ENCODE results near the gene CD28. TPM values are rescaled to one million over a fixed set of nuclear protein-coding genes. Genes with fewer than 3 reads are reported as not detected.

Gene CD28
- total and polyA plus RNA-seq, 2 donors (not counting 3 experiments of a cell fraction or from before 2014, with no cell fraction given), result 0.15 TPM; not detected in 1

- POLR2A ChIA-PET, result no interaction called here
- FAIRE-seq (no peak), DNase-seq (ENCODE audit: low read depth, low spot score) (no peak)
- Histone ChIP-seq H3K36me3 (ENCODE audit: control insufficient read depth in 2 of 2, extremely low read depth in 1 of 2, insufficient read depth in 2 of 2, low read length in 2 of 2) (no peaks in the 10 kb centered on the region), H3K9me1 (replicated peaks; ENCODE audit: control insufficient read depth, extremely low read depth, insufficient read depth, low read length) (no peaks in the 10 kb centered on the region), H2AFZ (ENCODE audit: low read depth, low read length) (no peak overlapping the region), H4K20me1 (replicated peaks; ENCODE audit: control insufficient read depth, extremely low read depth, insufficient read depth, low read length) (no peaks in the 10 kb centered on the region), H3K4me1 (ENCODE audit: control insufficient read depth, extremely low read depth, insufficient read depth, low read length) (peaks cover 10% of the 10 kb centered on the region), H3K4me2 (ENCODE audit: insufficient read depth, low read length) (no peak overlapping the region), H3K9ac (replicated peaks; ENCODE audit: extremely low read depth, insufficient read depth, low read length) (no peak overlapping the region), H3K79me2 (ENCODE audit: control insufficient read depth, insufficient read depth, low read length) (no peaks in the 10 kb centered on the region), H3K4me3 (replicated peaks in 1 of 3; ENCODE audit: insufficient read depth in 1 of 3, low read depth in 1 of 3, low read length in 3 of 3) (no peak overlapping the region), H3K27ac (ENCODE audit: insufficient read depth, low read depth, low read length) (no peak overlapping the region), H3K27me3 (ENCODE audit: control insufficient read depth in 2 of 2, insufficient read depth in 2 of 2, low read length in 2 of 2) (no peaks in the 10 kb centered on the region), H3K9me3 (replicated peaks; ENCODE audit: control insufficient read depth, insufficient read depth, low read length) (no peaks in the 10 kb centered on the region)
- CTCF ChIA-PET, result interaction anchor here (1.5 kb wide), 1 partner anchor 62 kb away, joined by 4 read pairs; no protein-coding TSS in a partner anchor
- intact Hi-C loops (cut with micrococcal nuclease) (no loop called here), dilution Hi-C loops (cut with MboI; ENCODE audit: extremely low pct_ligation_motif_present, low sequenced_read_pairs) (no loop called here)
- TF ChIP-seq FOS (IDR thresholded peaks at IDR 0.05; ENCODE audit: borderline replicate concordance, insufficient read depth, low read length) (no peak), CTCF (IDR thresholded peaks at IDR 0.05; ENCODE audit: extremely low read depth in 1 of 2, insufficient read depth in 1 of 2, low read depth in 1 of 2, low read length in 2 of 2) (no peak), GATA2 (IDR thresholded peaks at IDR 0.05; ENCODE audit: insufficient read depth, insufficient read length, low read depth, low read length) (no peak), MAX (IDR thresholded peaks at IDR 0.05; ENCODE audit: insufficient read depth, insufficient read length) (no peak), POLR2AphosphoS5 (IDR thresholded peaks at IDR 0.05; ENCODE audit: insufficient read depth, low read depth, low read length) (no peak)
- no TSS peak for BruUV-seq (replicated peaks)
These were observed 13.3 kb downstream of the CD28 start for GRCh38 chr2:203719456-203720410.
